HG02884 (cell line): ENCODE measurements around the gene DOK1.
"Not testable (repeated sequence)": the region's sequence is repeated elsewhere in the genome, so short reads cannot be mapped to it uniquely, and the experiment has no call there.

ENCODE experiments used
- ATAC-seq: cut with Tn5 transposase; IDR thresholded peaks from one replicate; pipeline ENCODE4 v1.9.1; 2021; ENCODE audit warnings: mild to moderate bottlenecking, moderate library complexity; ENCODE audit not compliant: unreplicated experiment

DOK1 gene

DNA sequence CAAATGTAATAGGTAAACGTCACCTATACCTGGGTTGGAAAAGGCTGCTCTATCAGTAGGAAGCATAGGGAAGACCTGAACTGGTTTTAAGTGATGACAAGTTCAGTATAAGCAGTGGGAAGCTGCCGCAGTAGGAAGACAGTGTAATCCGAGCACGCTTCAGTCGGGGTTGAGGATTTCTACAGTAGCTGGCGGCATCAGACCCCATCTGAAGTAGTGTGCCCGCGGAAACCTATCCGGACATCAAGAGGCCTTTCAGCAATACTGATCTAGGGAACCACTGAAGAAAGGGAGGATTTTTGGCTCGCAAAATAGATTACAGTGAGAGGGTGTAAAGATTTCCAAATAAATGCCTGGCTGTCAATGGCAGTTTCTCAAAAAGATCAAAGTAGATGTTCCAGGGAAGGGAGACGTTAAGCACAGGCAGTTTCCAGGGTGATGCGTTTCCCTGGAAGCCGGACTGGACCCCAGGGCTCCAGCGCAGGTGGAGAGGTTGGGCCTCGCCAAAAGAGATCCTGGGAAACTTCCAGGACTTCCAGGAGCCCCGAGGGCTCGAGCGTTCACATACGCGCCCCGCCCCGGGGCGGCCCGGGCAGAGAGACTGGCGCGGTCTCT is 6.1 kb upstream of the DOK1 start:
- no peak for ATAC-seq

DNA sequence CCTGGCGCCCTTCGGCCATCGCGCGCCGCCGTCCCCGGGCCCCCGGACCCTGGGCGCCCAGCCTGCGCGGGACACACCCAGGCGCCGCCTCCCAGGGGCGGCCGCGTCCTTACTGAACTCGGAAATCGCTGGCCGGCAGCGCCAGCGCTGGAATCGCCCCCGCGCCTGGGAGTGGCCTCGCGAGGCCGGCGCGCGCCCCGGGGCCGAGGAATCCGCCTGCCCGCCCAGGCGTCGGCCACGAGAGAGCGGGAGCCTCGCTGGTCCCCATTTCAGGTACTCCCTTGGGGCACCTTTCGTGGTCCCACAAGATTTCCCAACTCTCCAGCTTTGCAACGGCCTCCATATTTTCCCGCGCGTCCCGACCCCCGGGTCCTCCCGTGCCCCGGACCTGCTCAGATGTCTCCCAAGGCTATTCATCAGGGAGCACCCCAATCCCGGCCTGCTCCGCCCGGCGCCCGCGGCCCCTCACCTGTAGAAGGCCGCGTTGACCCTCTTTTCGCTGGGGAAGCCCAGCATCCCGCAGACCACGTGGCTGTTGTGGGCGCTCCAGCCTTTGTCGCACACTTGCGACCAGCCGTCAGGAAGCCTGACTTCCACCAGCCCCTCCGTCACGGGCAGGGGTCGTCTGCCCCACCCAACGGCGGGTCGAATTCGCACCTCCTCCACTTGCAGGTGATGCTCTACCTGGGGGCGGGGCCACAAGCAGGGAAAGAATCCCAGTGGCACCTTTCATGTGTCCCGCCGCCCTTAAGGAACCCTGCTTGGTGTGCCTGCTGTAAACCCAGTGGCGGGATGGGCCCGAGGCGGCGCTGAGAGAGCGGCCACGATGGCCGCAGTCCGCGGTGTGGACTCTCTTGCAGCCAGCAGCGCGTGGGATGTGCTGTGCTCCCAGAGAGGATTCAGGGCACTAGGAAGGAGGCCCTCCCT is 5.4 kb upstream of the DOK1 start:
- no peak for ATAC-seq

DNA sequence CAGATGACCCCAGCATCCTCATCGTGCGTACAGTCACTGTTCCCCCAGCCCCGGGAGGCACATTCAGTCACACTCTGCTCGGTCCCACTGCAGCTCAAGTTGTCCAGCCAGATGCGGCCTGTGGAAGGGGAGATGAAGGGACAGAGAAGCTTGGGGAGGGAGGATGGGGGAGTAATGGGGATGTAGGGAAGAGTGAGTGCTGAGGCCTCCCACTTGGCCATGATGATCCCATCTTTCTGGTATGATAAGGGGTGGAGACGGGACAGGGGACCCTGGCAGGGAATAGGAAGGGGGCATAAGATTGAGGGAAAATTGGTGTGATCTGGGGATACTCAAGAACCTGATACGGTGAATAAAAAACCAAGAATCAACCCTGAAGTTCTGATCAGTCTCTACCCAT is 4.3 kb upstream of the DOK1 start:
- ATAC-seq = no peak

DNA sequence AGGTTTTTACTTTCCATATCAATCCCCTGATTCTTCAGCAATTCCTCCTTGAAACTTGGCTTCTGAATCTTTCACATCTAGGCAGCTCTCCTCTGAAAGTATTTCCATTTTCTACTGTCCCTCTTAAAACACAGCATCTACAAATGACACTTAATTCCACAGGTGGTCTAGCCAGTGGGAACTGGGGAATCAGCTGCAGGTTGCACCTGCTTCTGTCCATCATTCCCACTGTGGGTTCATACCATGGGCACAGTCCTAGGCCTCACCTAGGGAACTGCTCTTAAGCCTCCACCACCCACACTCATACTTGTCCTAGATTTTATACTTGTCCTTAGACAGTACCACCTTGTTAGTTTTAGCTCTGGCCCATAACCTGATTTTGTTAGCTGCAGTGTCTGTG is 3.0 kb upstream of the DOK1 start:
- no peak for ATAC-seq

DNA sequence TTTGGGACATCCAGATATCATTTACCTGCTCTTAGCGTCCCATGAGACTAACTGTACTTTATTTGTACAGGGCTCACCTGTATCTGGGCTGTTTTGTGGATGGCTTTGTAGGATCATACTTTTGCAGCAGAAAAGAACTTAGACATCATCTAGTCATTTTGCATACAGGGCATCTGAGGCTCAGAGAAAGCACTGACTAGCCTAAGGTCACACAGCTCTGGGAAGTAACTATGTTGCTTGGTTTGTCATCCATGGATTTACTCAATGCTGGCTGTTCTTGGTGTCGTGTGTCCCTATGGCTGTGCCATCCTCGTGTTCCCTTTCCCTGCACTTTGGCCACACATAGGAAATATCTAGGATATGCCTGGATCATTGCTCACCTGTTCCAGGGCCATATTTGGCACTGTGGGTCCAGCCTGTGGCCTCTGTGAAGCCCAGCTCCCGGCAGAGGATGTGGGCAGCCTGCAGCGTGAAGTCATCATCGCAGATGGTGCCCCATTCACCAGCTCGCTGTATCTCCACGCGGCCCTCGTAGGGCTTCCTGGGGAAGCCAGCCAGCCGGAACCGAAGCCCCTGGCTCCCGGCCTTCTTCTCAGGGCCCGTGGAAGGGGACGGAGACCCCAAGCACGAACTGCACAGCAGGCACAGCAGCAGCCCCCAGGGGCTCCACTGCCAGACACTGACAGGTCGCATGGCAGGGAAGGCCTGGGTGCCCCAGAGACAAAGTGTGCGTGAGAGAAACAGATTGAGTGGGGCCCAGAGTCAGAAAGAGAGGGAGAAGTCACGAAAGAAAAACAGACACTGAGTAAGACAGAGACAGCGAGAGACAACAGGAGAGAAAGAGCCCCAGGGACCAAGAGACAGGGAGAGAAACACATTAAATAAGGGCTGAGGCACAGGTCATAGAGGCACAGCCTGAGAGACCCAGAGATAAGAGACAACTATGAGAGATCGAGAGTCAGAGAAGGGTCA is 2.3 kb upstream of the DOK1 start:
- no peak for ATAC-seq

DNA sequence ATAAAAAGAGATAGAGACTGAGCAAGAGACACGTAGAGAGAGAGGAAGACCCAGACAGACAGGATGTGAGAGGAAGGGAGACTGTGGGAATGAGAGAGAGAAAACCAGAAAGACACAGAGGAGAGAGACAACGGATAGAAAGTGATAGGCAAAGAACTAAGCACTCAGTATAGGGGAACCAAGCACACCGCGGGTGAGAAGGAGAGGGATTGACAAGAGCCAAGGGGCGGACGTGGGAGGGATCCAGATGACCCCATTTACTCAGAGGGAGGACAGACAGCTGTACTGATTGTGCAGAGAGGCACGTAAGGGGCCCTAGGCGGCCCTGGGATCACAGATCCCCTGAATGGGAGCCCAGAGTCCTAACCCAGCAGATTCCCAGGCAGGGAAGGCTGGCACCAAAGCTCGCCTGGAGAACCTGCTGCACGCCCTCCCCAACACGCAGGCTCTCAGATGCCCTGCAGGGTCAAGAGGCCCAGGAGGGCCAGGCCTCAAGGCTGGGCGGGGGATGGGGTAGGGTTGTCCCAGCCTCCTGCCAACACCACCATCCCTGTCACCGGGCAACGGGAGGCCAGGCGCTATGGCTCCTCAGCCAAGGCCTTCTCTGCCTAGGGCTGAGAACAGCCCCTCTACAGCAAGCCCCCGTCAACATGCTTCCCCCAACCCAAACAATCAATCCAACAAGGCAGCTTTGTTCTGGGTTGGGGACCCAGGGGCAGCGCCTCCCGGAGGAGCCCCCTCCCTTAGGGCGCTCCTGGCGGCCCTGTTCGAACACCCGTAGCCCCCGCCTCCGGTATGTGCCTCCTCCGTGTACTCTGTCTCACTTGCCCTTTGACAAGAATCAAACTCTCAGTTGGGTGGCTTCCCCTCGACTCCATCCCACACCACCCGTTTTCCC is 1.4 kb upstream of the DOK1 start:
- no peak for ATAC-seq

DNA sequence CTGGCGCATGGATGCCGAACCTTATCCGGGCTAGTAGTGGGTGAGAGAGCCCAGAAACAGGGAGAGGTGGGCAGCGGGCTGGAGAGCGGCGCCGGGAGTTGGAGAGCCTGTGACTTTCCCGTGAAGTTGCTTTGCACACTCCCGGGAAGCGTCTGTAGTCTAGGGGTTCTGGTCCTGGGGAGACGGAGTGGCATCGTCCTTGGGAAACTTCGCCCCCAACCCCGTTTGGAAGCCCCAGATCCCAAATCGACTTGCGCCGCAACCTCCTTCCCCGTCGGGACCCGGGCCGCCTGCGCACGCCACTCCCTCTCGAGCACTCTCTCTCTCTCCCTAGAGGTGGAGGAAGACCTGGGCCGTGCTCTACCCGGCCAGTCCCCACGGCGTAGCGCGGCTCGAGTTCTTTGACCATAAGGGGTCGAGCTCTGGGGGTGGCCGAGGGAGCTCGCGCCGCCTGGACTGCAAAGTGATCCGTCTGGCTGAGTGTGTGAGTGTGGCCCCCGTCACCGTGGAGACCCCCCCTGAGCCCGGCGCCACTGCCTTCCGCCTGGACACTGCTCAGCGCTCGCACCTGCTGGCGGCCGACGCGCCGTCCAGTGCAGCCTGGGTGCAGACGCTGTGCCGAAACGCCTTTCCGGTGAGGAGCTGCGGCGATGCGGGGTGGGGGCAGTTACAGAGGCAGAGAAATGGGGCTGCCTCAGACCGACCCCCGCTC is 456 bp downstream of the DOK1 start:
- no peak for ATAC-seq

DNA sequence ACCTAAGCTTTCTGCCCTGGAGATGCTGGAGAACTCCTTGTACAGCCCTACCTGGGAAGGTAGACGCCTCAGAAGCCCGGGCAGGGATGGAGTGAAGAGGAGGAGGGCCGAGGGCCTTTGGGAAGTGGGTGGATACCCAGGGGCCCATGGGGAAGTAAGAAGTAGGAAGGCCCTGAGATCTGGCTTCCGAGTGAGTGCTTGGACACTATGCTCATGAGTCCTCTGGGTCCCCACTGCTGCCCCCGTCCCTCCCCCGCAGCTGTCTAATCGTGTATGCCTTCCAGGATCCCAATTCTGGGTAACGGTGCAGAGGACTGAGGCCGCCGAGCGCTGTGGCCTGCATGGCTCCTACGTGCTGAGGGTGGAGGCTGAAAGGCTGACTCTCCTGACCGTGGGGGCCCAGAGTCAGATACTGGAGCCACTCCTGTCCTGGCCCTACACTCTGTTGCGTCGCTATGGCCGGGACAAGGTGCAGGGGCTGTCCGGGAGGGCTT is 1.1 kb downstream of the DOK1 start:
- no peak for ATAC-seq

DNA sequence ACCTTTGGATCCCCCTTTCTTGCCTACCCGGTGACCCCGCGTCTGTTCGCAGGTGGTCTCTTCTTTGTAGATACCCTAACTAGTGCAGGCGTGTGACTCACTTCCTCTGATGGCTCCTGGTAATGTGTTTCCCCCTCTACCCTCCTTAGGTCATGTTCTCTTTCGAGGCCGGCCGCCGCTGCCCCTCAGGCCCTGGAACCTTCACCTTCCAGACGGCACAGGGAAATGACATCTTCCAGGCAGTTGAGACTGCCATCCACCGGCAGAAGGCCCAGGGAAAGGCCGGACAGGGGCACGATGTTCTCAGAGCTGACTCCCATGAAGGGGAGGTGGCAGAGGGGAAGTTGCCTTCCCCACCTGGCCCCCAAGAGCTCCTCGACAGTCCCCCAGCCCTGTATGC is 1.6 kb downstream of the DOK1 start:
- no peak for ATAC-seq

DNA sequence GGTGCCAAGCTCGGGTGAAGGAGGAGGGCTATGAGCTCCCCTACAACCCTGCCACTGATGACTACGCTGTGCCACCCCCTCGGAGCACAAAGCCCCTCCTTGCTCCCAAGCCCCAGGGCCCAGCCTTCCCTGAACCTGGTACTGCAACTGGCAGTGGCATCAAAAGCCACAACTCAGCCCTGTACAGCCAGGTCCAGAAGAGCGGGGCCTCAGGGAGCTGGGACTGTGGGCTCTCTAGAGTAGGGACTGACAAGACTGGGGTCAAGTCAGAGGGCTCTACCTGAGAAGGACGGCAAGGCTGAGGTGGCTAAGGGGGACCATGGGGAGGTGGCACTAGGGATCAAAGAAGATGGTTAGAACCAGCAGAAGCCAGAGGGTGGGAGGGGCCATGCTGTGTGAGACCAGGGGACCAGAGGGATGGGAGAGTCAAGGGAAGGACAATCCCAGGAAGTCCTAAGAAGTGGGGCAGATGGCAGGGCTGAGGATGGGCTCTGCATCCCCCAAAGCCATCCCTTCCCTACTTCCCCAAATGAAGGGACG is 2.4 kb downstream of the DOK1 start:
- no peak for ATAC-seq

DNA sequence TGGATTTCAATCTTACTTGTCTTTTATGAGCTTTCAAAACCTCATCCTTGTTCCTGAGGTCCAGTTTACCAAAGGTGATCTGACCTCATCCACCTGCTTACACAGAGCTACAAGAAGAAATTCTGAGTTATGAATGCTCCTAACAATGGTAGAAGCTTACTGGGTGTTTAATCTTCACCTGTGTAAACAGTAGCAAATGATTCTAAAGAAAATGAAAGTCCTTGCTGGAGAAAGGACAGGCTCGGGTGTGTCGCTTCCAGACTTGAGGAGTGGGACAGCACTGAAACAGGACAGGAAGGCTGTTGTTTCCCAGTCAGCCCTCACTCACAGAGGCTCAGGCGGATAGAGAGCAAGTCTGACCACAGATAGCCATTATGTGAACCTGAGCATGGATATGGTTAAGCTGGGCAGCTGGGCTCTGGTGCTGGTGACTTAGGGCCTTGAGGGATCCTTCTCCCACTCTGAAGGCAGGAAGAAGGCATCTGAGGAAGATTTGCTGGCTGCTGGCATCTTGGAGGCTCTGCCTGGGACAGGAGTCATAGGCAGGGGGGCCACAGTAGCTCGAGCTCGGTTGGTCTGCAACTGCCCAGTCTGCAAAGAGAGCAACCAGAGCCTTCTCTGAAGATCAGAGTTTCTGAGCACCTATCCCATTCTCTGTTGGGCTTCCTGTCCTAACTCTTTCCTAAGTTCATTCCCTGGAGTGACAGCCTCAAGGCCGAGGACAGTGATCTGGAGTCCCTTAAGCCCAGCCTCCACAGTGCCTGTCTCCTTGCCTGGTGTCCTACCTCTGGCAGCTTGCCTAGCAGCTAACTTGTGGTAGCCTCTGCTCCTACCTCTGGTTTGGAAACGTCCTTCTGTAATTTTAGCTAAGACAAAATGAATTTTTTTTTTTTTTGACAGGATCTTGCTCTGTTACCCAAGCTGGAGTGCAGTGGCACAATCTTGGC is 4.0 kb downstream of the DOK1 start:
- ATAC-seq = no peak

DNA sequence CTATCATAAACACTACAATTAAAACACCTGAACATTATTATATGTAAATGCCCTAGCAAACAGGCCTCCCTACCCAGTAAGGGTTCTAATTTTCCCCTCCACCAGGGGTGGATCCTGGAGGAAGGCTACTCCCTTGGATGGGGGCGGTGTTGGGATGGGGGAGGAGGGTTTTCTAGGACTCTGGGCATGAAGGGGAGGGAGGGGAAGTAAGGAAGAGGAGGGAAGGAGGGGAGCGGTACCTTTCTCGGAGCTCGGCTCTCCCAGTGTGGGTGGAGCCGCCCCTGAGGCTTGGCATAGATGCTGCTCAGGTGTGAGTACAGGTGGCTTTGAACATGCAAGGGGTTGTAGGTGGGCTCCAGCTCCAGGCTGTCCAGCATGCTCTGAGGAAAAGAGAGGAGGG is 5.4 kb downstream of the DOK1 start:
- no peak for ATAC-seq

DNA sequence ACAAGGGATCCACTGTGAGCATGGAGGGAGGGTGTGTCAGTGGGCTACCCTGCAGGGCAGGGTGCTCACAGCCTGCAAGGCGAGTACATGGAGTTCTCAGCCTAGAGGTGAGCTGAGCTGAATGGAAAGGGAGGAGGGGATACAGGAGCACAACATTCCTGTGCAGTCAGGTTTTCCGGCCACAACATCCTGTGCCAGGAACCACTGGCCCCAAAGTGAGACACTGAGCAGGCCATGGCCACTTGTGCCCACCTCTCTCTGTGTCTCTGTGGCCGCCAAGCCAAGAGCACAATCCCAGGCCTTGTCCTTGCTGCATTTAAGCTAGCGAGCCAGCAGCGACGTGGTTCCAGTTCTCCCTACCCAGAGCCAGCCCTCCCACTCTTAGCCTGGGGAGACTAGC is 6.1 kb downstream of the DOK1 start:
- ATAC-seq = no peak

DNA sequence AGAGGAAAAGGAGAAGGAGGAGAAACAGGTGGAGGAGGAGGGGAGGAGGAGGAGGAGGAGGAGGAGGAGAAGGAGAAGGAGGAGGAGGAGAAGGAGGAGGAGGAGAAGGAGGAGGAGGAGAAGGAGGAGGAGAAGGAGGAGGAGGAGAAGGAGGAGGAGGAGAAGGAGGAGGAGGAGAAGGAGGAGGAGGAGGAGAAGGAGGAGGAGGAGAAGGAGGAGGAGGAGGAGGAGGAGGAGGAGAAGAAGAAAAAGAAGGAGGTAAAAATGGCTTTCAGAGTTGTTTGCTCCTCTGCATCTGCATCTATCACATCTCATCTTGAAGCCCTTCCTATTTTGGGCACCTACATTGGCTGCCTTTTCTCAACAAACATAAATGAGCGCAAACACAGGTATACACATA is 6.5 kb downstream of the DOK1 start:
- ATAC-seq = not testable (repeated sequence)

DNA sequence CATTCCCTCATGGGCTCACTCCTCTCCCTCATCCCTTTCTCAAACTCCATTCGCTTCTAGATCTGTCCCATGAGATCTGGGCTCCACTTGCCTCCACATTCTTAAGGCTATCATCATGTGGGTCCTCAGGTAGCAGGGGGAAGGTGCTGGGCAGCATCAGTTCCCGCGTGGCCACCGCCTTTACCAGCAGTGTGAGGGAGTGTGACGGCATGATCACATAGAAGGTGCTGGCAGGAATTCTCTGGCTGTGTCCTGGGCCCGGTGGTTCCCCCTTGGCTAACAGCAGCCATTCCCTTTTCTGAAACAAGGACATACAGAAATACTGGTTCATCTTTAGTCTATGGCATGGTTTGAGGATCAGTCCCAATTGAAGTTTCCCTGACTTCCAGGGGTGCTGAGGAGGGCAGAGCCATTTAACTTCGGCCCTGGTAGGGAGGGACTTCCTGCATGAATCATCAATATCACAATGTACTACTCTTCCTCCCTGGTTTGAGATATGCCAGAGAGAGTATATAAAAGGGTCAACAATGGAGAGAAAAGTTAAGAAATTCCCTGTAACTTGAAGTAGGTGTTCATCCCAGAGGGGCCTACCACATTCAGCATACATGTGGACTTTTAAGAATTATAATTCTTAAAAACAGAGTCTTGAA is 7.7 kb downstream of the DOK1 start:
- ATAC-seq = no peak

DNA sequence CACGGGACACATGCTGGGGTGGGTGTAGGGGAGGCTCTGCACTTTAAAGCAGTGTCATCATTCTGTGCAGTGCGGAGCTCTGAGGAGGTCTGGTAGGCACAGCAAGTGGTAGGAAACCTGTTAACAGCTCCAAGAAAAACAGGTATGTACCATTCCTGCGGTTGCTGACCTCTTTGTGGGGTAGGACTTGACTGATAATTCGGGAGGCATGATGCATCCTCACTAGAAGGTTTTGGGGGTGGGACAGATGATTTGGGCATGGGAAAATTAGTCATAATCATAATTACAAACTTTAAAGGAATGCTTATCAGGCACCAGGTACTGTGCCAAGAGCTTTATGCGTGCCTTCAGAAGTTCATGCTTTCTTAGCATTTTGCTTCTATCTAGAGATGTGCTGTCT is 9.7 kb downstream of the DOK1 start:
- ATAC-seq = no peak

DNA sequence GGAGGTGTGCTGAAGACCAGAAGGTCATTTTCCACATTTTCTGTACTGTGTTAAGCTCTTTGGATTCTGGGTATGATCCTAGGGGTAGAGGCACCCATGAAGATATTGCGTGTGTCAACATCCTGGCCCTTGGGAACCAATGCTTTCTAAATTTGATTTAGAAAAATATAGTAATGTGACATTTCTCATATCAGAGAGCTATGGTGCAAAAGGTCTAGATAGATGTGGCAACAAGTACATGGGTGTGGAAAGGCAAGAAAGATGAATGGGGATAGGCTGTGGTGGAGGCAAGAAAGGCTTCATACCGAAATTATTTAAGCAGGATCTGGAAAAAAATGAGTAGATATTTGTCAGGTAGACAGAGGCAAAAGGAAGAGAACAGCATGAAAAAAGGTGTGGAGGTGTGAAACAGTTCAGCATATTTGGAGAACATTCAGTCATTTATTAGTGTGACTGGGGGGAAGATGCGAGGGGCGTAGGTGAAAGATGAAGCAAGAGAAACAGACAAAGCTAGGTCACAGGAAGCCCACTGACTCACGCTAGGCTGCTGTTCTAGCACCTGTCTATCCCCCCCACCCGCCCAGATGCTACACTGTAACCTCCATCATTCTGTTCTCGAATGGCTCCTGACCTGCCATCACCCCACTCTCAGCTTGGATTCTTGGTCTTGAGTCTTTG is 11.7 kb downstream of the DOK1 start:
- no peak for ATAC-seq
